Measurements from ENCODE around the gene VWA3B. TPM values are rescaled to one million over a fixed set of nuclear protein-coding genes. Genes with fewer than 3 reads are reported as not detected.

VWA3B gene
- total RNA-seq, 1 donor from 2014 or later: not detected

DNA sequence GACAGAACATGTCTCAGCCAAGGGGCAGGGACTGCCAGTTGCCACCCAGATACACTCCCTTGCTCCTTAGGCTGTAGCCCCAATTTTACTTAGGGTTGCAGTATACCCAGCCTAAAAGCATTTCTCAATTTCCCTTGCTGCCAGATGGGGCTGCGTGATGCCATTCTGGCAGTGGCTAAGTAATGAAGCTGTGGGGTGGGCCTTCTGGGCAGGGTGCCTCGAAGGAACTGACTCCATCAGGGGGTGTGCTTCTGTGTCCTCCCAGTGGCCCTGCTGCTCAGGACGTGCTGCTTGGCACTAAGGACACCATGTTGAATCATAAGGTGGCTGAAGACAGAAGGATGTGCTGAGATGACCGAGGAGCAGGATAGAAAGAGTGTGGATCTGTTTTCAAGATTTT lies 74.2 kb downstream of the VWA3B start:
- Histone ChIP-seq H3K27me3 (ENCODE audit: control insufficient read depth, insufficient read depth, low read length) (no peaks in the 10 kb centered on the region), H3K4me3 (ENCODE audit: low read depth, low read length) (no peak overlapping the region), H3K36me3 (ENCODE audit: control insufficient read depth, insufficient read depth, low read length) (no peaks in the 10 kb centered on the region)
- FAIRE-seq (no peak), DNase-seq (ENCODE audit: low read depth) (no peak)
- no peak for TF ChIP-seq CTCF (IDR thresholded peaks at IDR 0.05; ENCODE audit: insufficient read depth, low read length, severe bottlenecking)

DNA sequence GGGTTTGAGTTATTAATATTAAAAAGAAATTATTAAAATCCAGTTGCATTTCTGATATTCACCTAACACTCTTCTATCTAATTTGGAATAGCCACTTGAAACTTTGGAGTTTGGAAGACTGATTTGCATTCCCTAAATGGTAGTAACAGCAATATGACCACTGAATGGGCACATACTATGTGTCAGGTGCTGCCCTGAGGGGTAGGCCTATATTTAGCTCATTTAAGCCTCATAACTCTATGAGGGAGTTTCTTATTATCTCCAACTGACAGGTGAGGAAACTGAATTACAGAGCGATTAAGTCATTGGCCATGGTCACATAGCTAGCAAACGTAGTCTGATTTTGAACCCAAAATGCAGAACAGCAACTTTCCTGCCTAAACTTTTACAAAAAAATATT lies 77.3 kb downstream of the VWA3B start:
- no peak for TF ChIP-seq CTCF (IDR thresholded peaks at IDR 0.05; ENCODE audit: insufficient read depth, low read length, severe bottlenecking)
- no peak overlapping the region for H3K4me3 ChIP-seq (ENCODE audit: low read depth, low read length)
- H3K36me3 ChIP-seq (ENCODE audit: control insufficient read depth, insufficient read depth, low read length): no peaks in the 10 kb centered on the region
- DNase-seq (ENCODE audit: low read depth): peak; percentile 61
- FAIRE-seq: no peak
- H3K27me3 ChIP-seq (ENCODE audit: control insufficient read depth, insufficient read depth, low read length): no peaks in the 10 kb centered on the region

- Histone ChIP-seq H3K27me3 (ENCODE audit: control insufficient read depth, insufficient read depth, low read length) (no peaks in the 10 kb centered on the region), H3K4me3 (ENCODE audit: low read depth, low read length) (no peak overlapping the region), H3K36me3 (ENCODE audit: control insufficient read depth, insufficient read depth, low read length) (no peaks in the 10 kb centered on the region)
- FAIRE-seq: no peak
- no peak for TF ChIP-seq CTCF (IDR thresholded peaks at IDR 0.05; ENCODE audit: insufficient read depth, low read length, severe bottlenecking)
- DNase-seq (ENCODE audit: low read depth): no peak
These were observed 78.6 kb downstream of the VWA3B start for GRCh38 chr2:98165516-98166071.

GRCh38 chr2:98167916-98168315 lies 80.9 kb downstream of the VWA3B start:
- Histone ChIP-seq H3K36me3 (ENCODE audit: control insufficient read depth, insufficient read depth, low read length) (no peaks in the 10 kb centered on the region), H3K27me3 (ENCODE audit: control insufficient read depth, insufficient read depth, low read length) (no peaks in the 10 kb centered on the region), H3K4me3 (ENCODE audit: low read depth, low read length) (no peak overlapping the region)
- FAIRE-seq: no peak
- no peak for TF ChIP-seq CTCF (IDR thresholded peaks at IDR 0.05; ENCODE audit: insufficient read depth, low read length, severe bottlenecking)
- no peak for DNase-seq (ENCODE audit: low read depth)

- DNase-seq (ENCODE audit: low read depth) (peak; percentile 51), FAIRE-seq (no peak)
- TF ChIP-seq CTCF (IDR thresholded peaks at IDR 0.05; ENCODE audit: insufficient read depth, low read length, severe bottlenecking): no peak
- H3K4me3 ChIP-seq (ENCODE audit: low read depth, low read length): no peak overlapping the region
- H3K36me3 ChIP-seq (ENCODE audit: control insufficient read depth, insufficient read depth, low read length): no peaks in the 10 kb centered on the region
- no peaks in the 10 kb centered on the region for H3K27me3 ChIP-seq (ENCODE audit: control insufficient read depth, insufficient read depth, low read length)
These were observed 83.1 kb downstream of the VWA3B start for GRCh38 chr2:98170076-98170475.

DNA sequence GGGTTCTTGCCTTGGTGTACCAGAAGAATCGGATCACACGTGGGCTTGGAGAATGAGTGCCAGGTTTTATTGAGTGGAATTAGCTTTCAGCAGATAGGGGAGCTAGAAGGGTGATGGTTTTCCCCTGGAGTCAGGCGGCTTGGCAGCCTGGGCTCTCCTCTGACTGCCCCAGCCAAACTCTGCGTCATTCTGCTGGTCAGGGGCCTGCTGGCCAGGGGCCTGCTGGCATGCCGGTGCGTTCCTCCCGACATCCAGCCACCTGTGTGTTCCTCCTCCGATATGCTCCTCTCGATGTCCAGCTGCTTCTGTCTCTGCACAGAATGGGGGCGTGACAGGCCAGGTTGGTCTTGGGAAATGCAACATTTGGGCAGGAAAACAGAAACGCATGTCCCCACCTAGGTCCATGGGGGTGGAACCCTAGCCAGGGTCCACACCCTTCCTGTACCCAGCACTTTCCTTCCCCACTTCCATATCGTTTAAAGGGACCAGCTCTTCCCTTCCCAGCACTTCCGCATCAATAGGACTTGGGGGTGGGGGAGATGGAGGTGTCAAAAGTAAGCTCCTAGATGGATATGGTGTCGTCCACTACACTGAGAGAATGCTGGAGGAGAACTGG lies 85.3 kb downstream of the VWA3B start:
- no peak for TF ChIP-seq CTCF (IDR thresholded peaks at IDR 0.05; ENCODE audit: insufficient read depth, low read length, severe bottlenecking)
- no peaks in the 10 kb centered on the region for H3K27me3 ChIP-seq (ENCODE audit: control insufficient read depth, insufficient read depth, low read length)
- FAIRE-seq (no peak), DNase-seq (ENCODE audit: low read depth) (no peak)
- H3K4me3 ChIP-seq (ENCODE audit: low read depth, low read length): no peak overlapping the region
- H3K36me3 ChIP-seq (ENCODE audit: control insufficient read depth, insufficient read depth, low read length): no peaks in the 10 kb centered on the region

Data from bronchial epithelial cell (primary cell).